Neural progenitor cell (in vitro differentiated cells): ENCODE measurements around the gene NAA35. TPM values are rescaled to one million over a fixed set of nuclear protein-coding genes. Genes with fewer than 3 reads are reported as not detected.
"Not testable (repeated sequence)": the region's sequence is repeated elsewhere in the genome, so short reads cannot be mapped to it uniquely, and the experiment has no call there.

Source experiments
- DNase-seq: peaks from one replicate; pipeline ENCODE4 v3.0.0-alpha.2; 2016; ENCODE audit warnings: low spot score
- H2AFZ ChIP-seq: fragments of 200-600 bp; sonication (generic); replicated peaks from 2 replicates; pipeline ENCODE4 v1.6.1; 2016; ENCODE audit warnings: antibody characterized with exemption
- H3F3A ChIP-seq: fragments of 200-600 bp; sonication (generic); 2 replicates; pipeline ENCODE4 v1.6.1; 2016; ENCODE audit warnings: antibody characterized with exemption, low read depth
- H3K27ac ChIP-seq: fragments of 200-600 bp; sonication (generic); 2 replicates; pipeline ENCODE4 v1.5.1; 2016; ENCODE audit warnings: mild to moderate bottlenecking
- H3K27me3 ChIP-seq: fragments of 200-600 bp; sonication (generic); 2 replicates; pipeline ENCODE4 v1.6.1; 2016; ENCODE audit warnings: mild to moderate bottlenecking, moderate library complexity
- H3K36me3 ChIP-seq: fragments of 200-600 bp; sonication (generic); 2 replicates; pipeline ENCODE4 v1.5.1; 2016
- H3K4me1 ChIP-seq: fragments of 200-600 bp; sonication (generic); 2 replicates; pipeline ENCODE4 v1.6.1; 2016; ENCODE audit warnings: mixed run types
- H3K4me2 ChIP-seq: fragments of 200-600 bp; sonication (generic); 2 replicates; pipeline ENCODE4 v1.6.1; 2016
- H3K4me3 ChIP-seq: fragments of 200-600 bp; sonication (generic); 2 replicates; pipeline ENCODE4 v1.5.1; 2016
- H3K79me2 ChIP-seq: fragments of 200-600 bp; sonication (generic); 2 replicates; pipeline ENCODE4 v1.6.1; 2016; ENCODE audit warnings: low read depth
- H3K9ac ChIP-seq: fragments of 200-600 bp; sonication (generic); 2 replicates; pipeline ENCODE4 v1.6.1; 2016
- H3K9me3 ChIP-seq: fragments of 200-600 bp; sonication (generic); 2 replicates; pipeline ENCODE4 v1.5.1; 2016; ENCODE audit warnings: low read depth
- H4K20me1 ChIP-seq: fragments of 200-600 bp; sonication (generic); 2 replicates; pipeline ENCODE4 v1.6.1; 2016; ENCODE audit warnings: low read depth
- H3K27ac Mint-ChIP-seq: 3 replicates; pipeline ENCODE4 v1.8.0; 2021; ENCODE audit warnings: mixed read lengths
- H3K27me3 Mint-ChIP-seq: 2 replicates; pipeline ENCODE4 v1.8.0; 2022; ENCODE audit warnings: low read depth, mild to moderate bottlenecking, inconsistent platforms, moderate library complexity, mixed read lengths; ENCODE audit not compliant: insufficient read depth
- H3K36me3 Mint-ChIP-seq: 3 replicates; pipeline ENCODE4 v1.8.0; 2021; ENCODE audit warnings: mixed read lengths
- H3K4me1 Mint-ChIP-seq: 3 replicates; pipeline ENCODE4 v1.8.0; 2021; ENCODE audit warnings: mixed read lengths
- H3K4me3 Mint-ChIP-seq: 3 replicates; pipeline ENCODE4 v1.8.0; 2021; ENCODE audit warnings: mild to moderate bottlenecking, moderate library complexity, mixed read lengths
- H3K9me3 Mint-ChIP-seq: 3 replicates; pipeline ENCODE4 v1.8.0; 2020; ENCODE audit warnings: mixed read lengths
- CTCF ChIP-seq: fragments of 200-600 bp; sonication (generic); IDR thresholded peaks from 2 replicates; pipeline ENCODE4 v1.5.1; 2017; ENCODE audit warnings: antibody characterized with exemption, mild to moderate bottlenecking
- EZH2 ChIP-seq: fragments of 200-600 bp; sonication (generic); IDR thresholded peaks from 2 replicates; pipeline ENCODE4 v1.6.1; 2017; ENCODE audit warnings: antibody characterized with exemption, mild to moderate bottlenecking, moderate library complexity
- EZH2phosphoT487 ChIP-seq: fragments of 200-600 bp; sonication (generic); IDR thresholded peaks from 2 replicates; pipeline ENCODE4 v1.6.1; 2017; ENCODE audit warnings: antibody characterized with exemption
- total RNA-seq: library from RNA; depleted of rRNA; stranded (reverse); fragments of >200 nt; gene quantifications from 2 replicates; pipeline ENCODE4 v1.2.3, GENCODE V29; 2015; ENCODE audit warnings: low replicate concordance

Gene NAA35
- total RNA-seq, 1 donor from 2014 or later, result 60.7 TPM

GRCh38 chr9:86047361-86047760, 106.4 kb downstream of the NAA35 start:
- Mint-ChIP-seq H3K9me3 (no peaks in the 10 kb centered on the region), H3K4me1 (peaks cover 6% of the 10 kb centered on the region), H3K4me3 (no peak overlapping the region), H3K27me3 (peaks cover 5% of the 10 kb centered on the region), H3K27ac (no peak overlapping the region), H3K36me3 (peaks cover 42% of the 10 kb centered on the region)
- H3K4me1 ChIP-seq, result no peaks in the 10 kb centered on the region
- H3K79me2 ChIP-seq, result no peaks in the 10 kb centered on the region
- H3K27me3 ChIP-seq, result no peaks in the 10 kb centered on the region
- no peak overlapping the region for H3K4me2 ChIP-seq
- TF ChIP-seq EZH2 (no peak), EZH2phosphoT487 (no peak), CTCF (no peak)
- DNase-seq, result no peak
- H2AFZ ChIP-seq, result no peak overlapping the region
- peaks cover 6% of the 10 kb centered on the region for H3F3A ChIP-seq
- no peak overlapping the region for H3K9ac ChIP-seq
- H3K4me3 ChIP-seq, result no peak overlapping the region
- H3K27ac ChIP-seq, result peak overlapping the region; percentile 37
- no peaks in the 10 kb centered on the region for H4K20me1 ChIP-seq
- no peaks in the 10 kb centered on the region for H3K36me3 ChIP-seq
- H3K9me3 ChIP-seq, result no peaks in the 10 kb centered on the region

- not testable (repeated sequence) for H3K79me2 ChIP-seq, H3K4me3 Mint-ChIP-seq, H3K27ac Mint-ChIP-seq, H3K4me1 ChIP-seq, H2AFZ ChIP-seq, H3K4me1 Mint-ChIP-seq, H3K27ac ChIP-seq, H4K20me1 ChIP-seq, DNase-seq, H3K36me3 ChIP-seq, H3K27me3 Mint-ChIP-seq, H3K9ac ChIP-seq, H3F3A ChIP-seq, H3K4me3 ChIP-seq, H3K9me3 ChIP-seq, H3K27me3 ChIP-seq, H3K4me2 ChIP-seq, H3K9me3 Mint-ChIP-seq
- H3K36me3 Mint-ChIP-seq, result peaks cover 43% of the 10 kb centered on the region
Measured at GRCh38 chr9:86048018-86048742, 107.2 kb downstream of the NAA35 start.

- Mint-ChIP-seq H3K27me3 (no peaks in the 10 kb centered on the region), H3K4me3 (no peak overlapping the region), H3K9me3 (no peaks in the 10 kb centered on the region), H3K27ac (peak overlapping the region; percentile 21), H3K4me1 (peaks cover 3% of the 10 kb centered on the region), H3K36me3 (peaks cover 35% of the 10 kb centered on the region)
- Histone ChIP-seq H3K79me2 (peaks cover 17% of the 10 kb centered on the region), H3K9me3 (no peaks in the 10 kb centered on the region), H3F3A (no peaks in the 10 kb centered on the region), H3K27ac (no peak overlapping the region), H3K27me3 (no peaks in the 10 kb centered on the region), H3K4me3 (no peak overlapping the region), H2AFZ (no peak overlapping the region), H4K20me1 (peaks cover under 1% of the 10 kb centered on the region), H3K4me2 (no peak overlapping the region), H3K4me1 (no peaks in the 10 kb centered on the region), H3K36me3 (no peaks in the 10 kb centered on the region), H3K9ac (no peak overlapping the region)
- no peak for DNase-seq
- no peak for TF ChIP-seq EZH2
- no peak for TF ChIP-seq CTCF
- TF ChIP-seq EZH2phosphoT487, result no peak
Measured at GRCh38 chr9:86052556-86053468, 111.9 kb downstream of the NAA35 start.

GRCh38 chr9:86054695-86055094, 113.7 kb downstream of the NAA35 start:
- no peaks in the 10 kb centered on the region for H3F3A ChIP-seq
- no peak overlapping the region for H3K4me3 Mint-ChIP-seq
- TF ChIP-seq CTCF (no peak), EZH2 (no peak), EZH2phosphoT487 (no peak)
- no peak overlapping the region for H3K9ac ChIP-seq
- no peak overlapping the region for H2AFZ ChIP-seq
- peaks cover 17% of the 10 kb centered on the region for H3K79me2 ChIP-seq
- no peak for DNase-seq
- no peaks in the 10 kb centered on the region for H3K4me1 ChIP-seq
- no peak overlapping the region for H3K27ac ChIP-seq
- H3K27me3 Mint-ChIP-seq, result no peaks in the 10 kb centered on the region
- H3K36me3 Mint-ChIP-seq, result peaks cover 37% of the 10 kb centered on the region
- H3K36me3 ChIP-seq, result no peaks in the 10 kb centered on the region
- no peak overlapping the region for H3K4me3 ChIP-seq
- no peaks in the 10 kb centered on the region for H3K9me3 Mint-ChIP-seq
- no peaks in the 10 kb centered on the region for H3K27me3 ChIP-seq
- peaks cover 4% of the 10 kb centered on the region for H4K20me1 ChIP-seq
- H3K4me2 ChIP-seq, result no peak overlapping the region
- no peaks in the 10 kb centered on the region for H3K9me3 ChIP-seq
- no peak overlapping the region for H3K27ac Mint-ChIP-seq
- H3K4me1 Mint-ChIP-seq, result peaks cover 3% of the 10 kb centered on the region
